Neutrophil (primary cell): ENCODE measurements around the gene TOE1.

Experiments
- H3K27ac ChIP-seq: fragments of 200-600 bp; sonication (generic); 2 replicates; pipeline ENCODE4 v1.5.1; 2016; ENCODE audit warnings: mild to moderate bottlenecking, moderate library complexity
- H3K27me3 ChIP-seq: fragments of 200-600 bp; sonication (generic); 2 replicates; pipeline ENCODE4 v1.6.0; 2016; ENCODE audit warnings: mild to moderate bottlenecking
- H3K36me3 ChIP-seq: fragments of 200-600 bp; sonication (generic); 2 replicates; pipeline ENCODE4 v1.5.1; 2017
- H3K4me1 ChIP-seq, 2 experiments: fragments of 200-600 bp in 1 of 2; sonication (generic) in 1 of 2; 1 replicate in 1 of 2; 2 replicates in 1 of 2; pipeline versions ENCODE4 v1.5.1 to v1.6.1; 2013 to 2016; ENCODE audit warnings: low read depth in 1 of 2, low read length in 1 of 2, mild to moderate bottlenecking in 1 of 2, moderate library complexity in 1 of 2; ENCODE audit not compliant: control insufficient read depth in 1 of 2, insufficient read depth in 1 of 2
- H3K4me3 ChIP-seq, 2 experiments: fragments of 200-600 bp in 1 of 2; sonication (generic) in 1 of 2; 1 replicate in 1 of 2; 2 replicates in 1 of 2; pipeline ENCODE4 v1.5.1; 2013 to 2016; ENCODE audit warnings: low read depth in 1 of 2, low read length in 1 of 2, mild to moderate bottlenecking in 1 of 2, moderate library complexity in 1 of 2
- H3K9me3 ChIP-seq: fragments of 200-600 bp; sonication (generic); 2 replicates; pipeline ENCODE4 v1.5.1; 2016
- CTCF ChIP-seq: fragments of 200-600 bp; sonication (generic); IDR thresholded peaks from 2 replicates; pipeline ENCODE4 v1.5.1; 2016; ENCODE audit warnings: antibody characterized with exemption

Gene TOE1

GRCh38 chr1:45305231-45305630, 34.7 kb upstream of the TOE1 start:
- TF ChIP-seq CTCF, result no peak
- Histone ChIP-seq H3K27me3 (no peaks in the 10 kb centered on the region), H3K4me1 (peaks cover 12 to 17% of the 10 kb centered on the region in 2 experiments), H3K4me3 (no peak overlapping the region), H3K9me3 (no peaks in the 10 kb centered on the region), H3K36me3 (no peaks in the 10 kb centered on the region), H3K27ac (no peak overlapping the region)

GRCh38 chr1:45306319-45306718, 33.7 kb upstream of the TOE1 start:
- no peak overlapping the region for H3K27ac ChIP-seq
- H3K4me1 ChIP-seq, result peaks cover 12 to 17% of the 10 kb centered on the region in 2 experiments
- no peak for TF ChIP-seq CTCF
- H3K27me3 ChIP-seq, result no peaks in the 10 kb centered on the region
- H3K9me3 ChIP-seq, result no peaks in the 10 kb centered on the region
- H3K36me3 ChIP-seq, result no peaks in the 10 kb centered on the region
- no peak overlapping the region for H3K4me3 ChIP-seq

GRCh38 chr1:45306905-45307304, 33.1 kb upstream of the TOE1 start:
- no peak overlapping the region for H3K27ac ChIP-seq
- H3K4me3 ChIP-seq, result no peak overlapping the region

DNA sequence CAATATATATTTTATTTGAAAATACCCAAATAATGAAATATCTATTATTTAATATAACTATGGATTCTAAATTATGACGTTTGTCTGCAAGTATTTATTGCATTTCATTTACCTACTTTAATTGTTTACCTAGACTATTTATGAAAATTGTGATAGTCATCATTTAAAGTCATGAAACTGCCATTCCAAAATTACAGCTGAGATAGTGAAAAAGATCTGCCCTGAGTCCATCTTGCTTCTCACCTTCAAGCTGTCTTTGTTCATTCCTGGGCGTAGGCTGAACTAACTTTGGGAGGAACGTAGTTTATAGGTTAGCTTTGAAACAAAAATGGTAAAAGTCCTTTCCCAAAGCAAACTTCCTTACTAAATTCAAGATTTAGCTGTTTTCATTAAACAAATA, 25.7 kb upstream of the TOE1 start:
- Histone ChIP-seq H3K27me3 (no peaks in the 10 kb centered on the region), H3K27ac (no peak overlapping the region), H3K36me3 (no peaks in the 10 kb centered on the region), H3K4me1 (no peaks in the 10 kb centered on the region), H3K9me3 (no peaks in the 10 kb centered on the region), H3K4me3 (no peak overlapping the region)
- no peak for TF ChIP-seq CTCF

More at GRCh38 chr1:45306905-45307304, 33.1 kb upstream of the TOE1 start:
- H3K4me1 ChIP-seq, result peaks cover 12 to 17% of the 10 kb centered on the region in 2 experiments
- H3K27me3 ChIP-seq, result no peaks in the 10 kb centered on the region
- no peaks in the 10 kb centered on the region for H3K36me3 ChIP-seq
- no peaks in the 10 kb centered on the region for H3K9me3 ChIP-seq
- no peak for TF ChIP-seq CTCF

DNA sequence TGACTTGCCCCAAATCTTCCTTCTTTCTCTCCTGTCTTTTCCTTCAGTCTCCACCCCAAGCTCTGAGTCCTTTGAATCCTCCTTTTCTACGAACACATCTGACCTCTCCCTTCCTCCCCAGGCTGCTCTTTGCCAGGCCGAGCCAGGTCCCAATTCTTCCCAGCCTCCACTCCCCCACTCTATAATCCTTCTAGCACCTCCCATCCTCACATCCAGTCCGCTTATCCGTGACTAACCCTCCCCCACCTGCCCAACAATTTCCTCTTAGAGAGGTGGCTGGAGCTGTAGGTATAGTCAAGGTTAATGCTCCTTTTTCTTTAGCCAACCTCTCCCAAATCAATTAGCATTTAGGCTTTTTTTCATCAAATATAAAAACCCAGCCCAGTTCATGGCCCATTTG, 22.8 kb upstream of the TOE1 start:
- H3K27me3 ChIP-seq, result no peaks in the 10 kb centered on the region

More for the DNA sequence above, 22.8 kb upstream of the TOE1 start:
- no peaks in the 10 kb centered on the region for H3K36me3 ChIP-seq
- TF ChIP-seq CTCF, result no peak
- no peaks in the 10 kb centered on the region for H3K4me1 ChIP-seq
- no peaks in the 10 kb centered on the region for H3K9me3 ChIP-seq
- no peak overlapping the region for H3K4me3 ChIP-seq
- H3K27ac ChIP-seq, result no peak overlapping the region
